Choroid plexus epithelial cell (primary cell): ENCODE measurements around the gene DEDD.

Source experiments
- DNase-seq: peaks from one replicate; pipeline ENCODE4 v3.0.0-alpha.2; 2010; ENCODE audit warnings: low read depth
- H3K4me3 ChIP-seq: 2 replicates; pipeline ENCODE4 v1.5.1; 2011; ENCODE audit warnings: low read depth, mild to moderate bottlenecking, control low read depth, low read length, moderate library complexity
- CTCF ChIP-seq: conservative IDR thresholded peaks from 2 replicates; pipeline ENCODE4 v1.5.1; 2011; ENCODE audit warnings: low read depth, mild to moderate bottlenecking, control low read depth, inconsistent platforms, low read length, moderate library complexity

The DEDD gene

DNA sequence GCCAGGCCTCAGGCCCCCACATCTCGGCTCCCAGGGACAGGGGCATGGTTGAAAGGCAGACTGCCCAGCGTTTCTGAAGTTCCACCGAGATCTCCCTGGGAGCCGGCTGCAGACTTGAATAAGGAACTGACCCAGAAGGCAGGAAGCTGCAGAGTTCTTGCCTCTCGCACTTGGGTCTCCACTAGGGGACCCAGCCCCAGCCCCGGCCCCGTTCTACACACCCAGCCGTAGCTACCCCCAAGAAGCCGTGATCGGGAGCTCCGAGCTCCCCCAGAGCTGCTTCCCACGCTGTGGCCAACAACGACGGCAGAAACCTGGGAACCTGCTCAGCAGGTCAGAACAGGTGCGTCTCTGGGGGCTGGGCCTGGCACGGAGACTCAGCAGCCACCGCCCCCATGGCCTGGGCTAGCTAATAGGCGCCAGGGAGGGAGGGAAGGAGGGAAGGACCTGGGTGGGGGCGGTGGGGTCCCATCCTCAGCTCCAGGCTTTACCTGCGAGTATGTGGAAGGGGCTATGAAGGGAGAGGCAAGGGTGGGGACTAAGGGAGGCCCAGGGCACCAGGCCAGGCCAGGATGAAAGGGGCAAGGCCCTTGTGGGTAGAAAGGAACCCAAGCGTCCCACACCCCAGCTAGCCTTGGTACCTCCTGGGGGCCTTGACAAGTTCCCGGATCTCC lies 43.1 kb downstream of the DEDD start, which contains the start of gene NECTIN4:
TSS of gene NECTIN4 (minus strand) at position 308 of the 674 bp plus-strand sequence. CDS start at position 46, 262 bp downstream.
- no peak for DNase-seq
- TF ChIP-seq CTCF, result no peak
- no peak within 1 kb of the TSS for H3K4me3 ChIP-seq

DNA sequence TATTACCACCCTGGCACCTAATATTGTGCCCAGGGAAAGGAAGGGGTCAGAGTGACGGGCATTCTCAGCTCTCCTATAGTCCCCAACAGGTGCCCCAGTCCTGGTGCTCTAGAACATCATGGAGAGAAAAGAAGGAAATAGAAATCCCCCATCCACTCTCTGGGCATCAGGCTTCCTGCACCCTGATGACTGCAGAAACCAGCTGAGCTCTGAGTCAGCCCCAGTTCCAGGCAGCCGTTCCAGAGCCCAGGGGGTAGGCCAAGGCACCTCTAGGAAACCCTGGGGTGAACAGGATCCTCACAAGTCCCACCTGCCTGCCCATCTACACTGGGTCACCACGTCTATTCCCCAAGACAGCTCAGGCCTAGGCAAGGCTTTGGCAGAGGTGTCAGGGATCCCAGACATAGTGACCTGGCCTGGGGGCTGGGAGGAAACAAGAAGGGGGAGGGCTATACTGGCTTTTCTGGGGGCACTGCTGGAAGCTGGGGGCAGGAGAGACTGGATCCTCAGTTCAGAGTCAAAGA lies 43.8 kb downstream of the DEDD start:
- DNase-seq, result peak; percentile 71
- H3K4me3 ChIP-seq, result no peak overlapping the region
- no peak for TF ChIP-seq CTCF

- no peak overlapping the region for H3K4me3 ChIP-seq
- no peak for TF ChIP-seq CTCF
- no peak for DNase-seq
Measured at GRCh38 chr1:161086457-161086856, 46.0 kb downstream of the DEDD start.

DNA sequence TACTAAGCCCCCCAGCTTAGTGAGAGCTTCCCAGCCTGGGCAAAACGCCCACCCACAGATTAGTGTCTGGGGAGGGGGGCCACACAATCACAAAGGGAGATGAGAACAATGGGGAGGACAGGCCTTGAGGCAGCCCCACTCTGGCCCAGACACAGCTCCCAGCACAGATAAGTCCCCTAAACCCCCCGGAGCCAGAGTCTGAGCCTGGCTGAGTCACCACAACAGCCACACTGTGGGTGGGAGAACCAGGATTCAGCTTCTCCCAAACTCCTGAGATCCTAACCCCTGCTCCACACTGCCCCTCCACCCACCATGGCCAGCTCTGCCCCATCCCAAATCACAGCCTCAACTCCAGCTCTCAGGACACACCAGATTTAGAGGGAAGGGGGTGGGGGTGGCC lies 47.3 kb downstream of the DEDD start:
- no peak overlapping the region for H3K4me3 ChIP-seq
- peak; percentile 25 for DNase-seq
- TF ChIP-seq CTCF, result no peak

- no peak for TF ChIP-seq CTCF
- H3K4me3 ChIP-seq, result no peak overlapping the region
- no peak for DNase-seq
Measured at GRCh38 chr1:161084597-161084988, 47.9 kb downstream of the DEDD start.

GRCh38 chr1:161083748-161084596 lies 48.5 kb downstream of the DEDD start:
- no peak overlapping the region for H3K4me3 ChIP-seq
- peak; percentile 67 for DNase-seq
- TF ChIP-seq CTCF, result no peak
